Measurements from ENCODE around the gene TTC3. TPM values are rescaled to one million over a fixed set of nuclear protein-coding genes. Genes with fewer than 3 reads are reported as not detected.

Gene TTC3
- total RNA-seq, 2 donors from 2014 or later, result 184 to 273 TPM

GRCh38 chr21:37204580-37204979 is 131.5 kb downstream of the TTC3 start:
- Histone ChIP-seq H3K4me1 (ENCODE audit: control insufficient read depth, insufficient read depth, low read length) (no peaks in the 10 kb centered on the region), H3K4me3 (ENCODE audit: low read length) (no peak overlapping the region), H3K9me3 (ENCODE audit: control insufficient read depth, low read length) (peaks cover 4% of the 10 kb centered on the region), H3K27ac (ENCODE audit: low read depth, low read length) (no peak overlapping the region), H3K9ac (ENCODE audit: extremely low read depth, low read length, poor library complexity, severe bottlenecking) (no peak overlapping the region), H3K27me3 (ENCODE audit: control insufficient read depth, insufficient read depth, low read length, poor library complexity, severe bottlenecking) (no peaks in the 10 kb centered on the region), H3K36me3 (ENCODE audit: control insufficient read depth, insufficient read depth, low read length) (peaks cover 59% of the 10 kb centered on the region)
- H3K36me3 Mint-ChIP-seq (ENCODE audit: low read depth), result peaks cover 53% of the 10 kb centered on the region
- no peaks in the 10 kb centered on the region for H3K27me3 Mint-ChIP-seq (ENCODE audit: insufficient read depth)
- no peak for DNase-seq
- H3K27ac Mint-ChIP-seq, result no peak overlapping the region
- H3K4me1 Mint-ChIP-seq, result peaks cover 4% of the 10 kb centered on the region
- WGBS, 2 experiments (ENCODE audit: insufficient coverage in 1 of 2, insufficient read length in 1 of 2), result 94% methylated on average over 7 of the region's 7 CpGs
- no peak overlapping the region for H3K4me3 Mint-ChIP-seq
- TF ChIP-seq CTCF (conservative IDR thresholded peaks at IDR 0.05), result no peak
- H3K9me3 Mint-ChIP-seq, result peaks cover 4% of the 10 kb centered on the region

GRCh38 chr21:37206496-37206895 is 133.4 kb downstream of the TTC3 start:
- no peak overlapping the region for H3K4me3 ChIP-seq (ENCODE audit: low read length)
- peaks cover 38% of the 10 kb centered on the region for H3K36me3 Mint-ChIP-seq (ENCODE audit: low read depth)
- H3K9me3 Mint-ChIP-seq, result peaks cover 20% of the 10 kb centered on the region
- H3K27me3 Mint-ChIP-seq (ENCODE audit: insufficient read depth), result no peaks in the 10 kb centered on the region
- H3K27ac Mint-ChIP-seq, result no peak overlapping the region
- no peak overlapping the region for H3K4me3 Mint-ChIP-seq
- H3K9me3 ChIP-seq (ENCODE audit: control insufficient read depth, low read length), result peaks cover 20% of the 10 kb centered on the region
- no peaks in the 10 kb centered on the region for H3K4me1 Mint-ChIP-seq
- no peak overlapping the region for H3K27ac ChIP-seq (ENCODE audit: low read depth, low read length)
- no peak for DNase-seq
- 89 to 100% methylated on average over 5 to 7 of the region's 7 CpGs for WGBS, 2 experiments (ENCODE audit: insufficient coverage in 1 of 2, insufficient read length in 1 of 2)
- H3K9ac ChIP-seq (ENCODE audit: extremely low read depth, low read length, poor library complexity, severe bottlenecking), result no peak overlapping the region
- no peaks in the 10 kb centered on the region for H3K27me3 ChIP-seq (ENCODE audit: control insufficient read depth, insufficient read depth, low read length, poor library complexity, severe bottlenecking)
- no peak for TF ChIP-seq CTCF (conservative IDR thresholded peaks at IDR 0.05)
- peaks cover 40% of the 10 kb centered on the region for H3K36me3 ChIP-seq (ENCODE audit: control insufficient read depth, insufficient read depth, low read length)
- no peaks in the 10 kb centered on the region for H3K4me1 ChIP-seq (ENCODE audit: control insufficient read depth, insufficient read depth, low read length)

GRCh38 chr21:37207441-37208009 is 134.5 kb downstream of the TTC3 start:
- no peaks in the 10 kb centered on the region for H3K27me3 ChIP-seq (ENCODE audit: control insufficient read depth, insufficient read depth, low read length, poor library complexity, severe bottlenecking)
- peaks cover 30% of the 10 kb centered on the region for H3K36me3 Mint-ChIP-seq (ENCODE audit: low read depth)

More at GRCh38 chr21:37207441-37208009, 134.5 kb downstream of the TTC3 start:
- Histone ChIP-seq H3K27ac (ENCODE audit: low read depth, low read length) (no peak overlapping the region), H3K4me1 (ENCODE audit: control insufficient read depth, insufficient read depth, low read length) (no peaks in the 10 kb centered on the region), H3K36me3 (ENCODE audit: control insufficient read depth, insufficient read depth, low read length) (peaks cover 30% of the 10 kb centered on the region), H3K9ac (ENCODE audit: extremely low read depth, low read length, poor library complexity, severe bottlenecking) (no peak overlapping the region), H3K9me3 (ENCODE audit: control insufficient read depth, low read length) (peaks cover 28% of the 10 kb centered on the region), H3K4me3 (ENCODE audit: low read length) (no peak overlapping the region)
- WGBS, 2 experiments (ENCODE audit: insufficient coverage in 1 of 2, insufficient read length in 1 of 2), result 88 to 91% methylated on average over 5 to 6 of the region's 6 CpGs
- no peaks in the 10 kb centered on the region for H3K4me1 Mint-ChIP-seq
- TF ChIP-seq CTCF (conservative IDR thresholded peaks at IDR 0.05), result no peak
- H3K27ac Mint-ChIP-seq, result no peak overlapping the region
- peaks cover 25% of the 10 kb centered on the region for H3K9me3 Mint-ChIP-seq
- H3K4me3 Mint-ChIP-seq, result no peak overlapping the region
- H3K27me3 Mint-ChIP-seq (ENCODE audit: insufficient read depth), result no peaks in the 10 kb centered on the region
- no peak for DNase-seq
